Neutrophil (primary cell): ENCODE results near the gene PDF.

Source experiments
- H3K27ac ChIP-seq: fragments of 200-600 bp; sonication (generic); 2 replicates; pipeline ENCODE4 v1.5.1; 2016; ENCODE audit warnings: mild to moderate bottlenecking, moderate library complexity
- H3K27me3 ChIP-seq: fragments of 200-600 bp; sonication (generic); 2 replicates; pipeline ENCODE4 v1.6.0; 2016; ENCODE audit warnings: mild to moderate bottlenecking
- H3K36me3 ChIP-seq: fragments of 200-600 bp; sonication (generic); 2 replicates; pipeline ENCODE4 v1.5.1; 2017
- H3K4me1 ChIP-seq, 2 experiments: fragments of 200-600 bp in 1 of 2; sonication (generic) in 1 of 2; 1 replicate in 1 of 2; 2 replicates in 1 of 2; pipeline versions ENCODE4 v1.5.1 to v1.6.1; 2013 to 2016; ENCODE audit warnings: low read depth in 1 of 2, low read length in 1 of 2, mild to moderate bottlenecking in 1 of 2, moderate library complexity in 1 of 2; ENCODE audit not compliant: control insufficient read depth in 1 of 2, insufficient read depth in 1 of 2
- H3K4me3 ChIP-seq, 2 experiments: fragments of 200-600 bp in 1 of 2; sonication (generic) in 1 of 2; 1 replicate in 1 of 2; 2 replicates in 1 of 2; pipeline ENCODE4 v1.5.1; 2013 to 2016; ENCODE audit warnings: low read depth in 1 of 2, low read length in 1 of 2, mild to moderate bottlenecking in 1 of 2, moderate library complexity in 1 of 2
- H3K9me3 ChIP-seq: fragments of 200-600 bp; sonication (generic); 2 replicates; pipeline ENCODE4 v1.5.1; 2016
- CTCF ChIP-seq: fragments of 200-600 bp; sonication (generic); IDR thresholded peaks from 2 replicates; pipeline ENCODE4 v1.5.1; 2016; ENCODE audit warnings: antibody characterized with exemption

The PDF gene

GRCh38 chr16:69277413-69277812 lies 53.0 kb downstream of the PDF start:
- Histone ChIP-seq H3K4me3 (no peak overlapping the region), H3K36me3 (peaks cover 7% of the 10 kb centered on the region), H3K27ac (no peak overlapping the region), H3K9me3 (no peaks in the 10 kb centered on the region), H3K27me3 (no peaks in the 10 kb centered on the region), H3K4me1 (no peaks in the 10 kb centered on the region)
- no peak for TF ChIP-seq CTCF
